Posterior vena cava (tissue), 2 donors: ENCODE results near the gene EHD1. TPM values are rescaled to one million over a fixed set of nuclear protein-coding genes. Genes with fewer than 3 reads are reported as not detected.

Experiments used
- DNase-seq: peaks from one replicate; pipeline ENCODE4 v3.0.0-alpha.2; 2020; ENCODE audit warnings: low spot score
- intact Hi-C, 2 donors: fragments of 100-400 bp; cut with DNase I; formaldehyde crosslinking; loops; one replicate each; pipeline versions ENCODE4 v1.14.1 to v1.14.2; 2022 to 2023
- total RNA-seq, 2 donors: library from RNA; stranded (reverse); fragmentation: NEBNext Ultra II Directional; extraction: Animal tissue kit (Norgen Biotek cat#: 25700); gene quantifications; one replicate each; pipeline ENCODE4 v1.2.1, GENCODE V29; 2021
- donor health status: DM: yes; HTN: yes; CAD: no.
- donor health status: DM: yes; HTN: yes; CAD: no.

EHD1 gene
- total RNA-seq, 2 donors from 2014 or later: 135 to 164 TPM

DNA sequence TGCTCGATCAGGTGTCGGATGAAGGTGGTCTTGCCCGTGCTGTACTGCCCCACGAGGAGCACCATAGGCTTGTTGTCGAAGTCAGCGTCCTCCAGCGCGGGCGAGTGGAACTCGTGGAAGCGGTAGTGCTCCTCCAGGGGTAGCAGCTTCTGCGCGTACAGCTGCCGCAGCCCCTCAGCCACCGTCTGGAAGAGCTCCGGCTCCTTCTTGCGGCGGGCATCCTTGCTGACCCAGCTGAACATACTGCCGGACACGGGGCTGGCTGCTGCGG, 263 bp downstream of the EHD1 start:
- intact Hi-C loops: no loop called here

GRCh38 chr11:64877390-64878222, 815 bp downstream of the EHD1 start:
- intact Hi-C loops: no loop called here
- DNase-seq: no peak

More for the DNA sequence above, 263 bp downstream of the EHD1 start:
- no peak for DNase-seq

DNA sequence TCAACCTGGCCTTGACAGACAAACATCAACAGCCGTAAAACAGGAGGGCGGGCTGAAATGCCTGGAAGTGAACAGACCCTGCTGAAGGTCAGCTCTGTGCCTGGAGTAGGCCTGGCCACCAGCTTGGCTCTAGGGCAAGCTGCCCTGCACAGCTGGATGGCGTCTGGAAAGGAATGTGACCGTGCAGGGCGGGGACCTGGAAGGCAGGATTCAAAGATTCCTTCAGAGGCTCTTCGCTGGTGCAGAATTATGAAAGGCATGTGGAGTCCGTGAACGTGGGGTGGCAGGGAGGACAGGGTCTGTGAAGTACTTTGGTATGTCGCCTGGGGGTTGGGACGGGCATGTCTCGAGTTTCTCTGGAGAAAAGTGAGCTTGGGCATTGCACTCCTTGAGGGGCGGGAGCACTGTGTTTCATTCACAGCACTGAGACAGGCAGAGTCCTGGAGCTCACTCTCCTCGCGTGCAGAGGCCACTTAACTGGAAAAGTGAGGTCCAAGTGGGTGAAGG, 1.5 kb downstream of the EHD1 start:
- intact Hi-C loops: no loop called here
- no peak for DNase-seq

DNA sequence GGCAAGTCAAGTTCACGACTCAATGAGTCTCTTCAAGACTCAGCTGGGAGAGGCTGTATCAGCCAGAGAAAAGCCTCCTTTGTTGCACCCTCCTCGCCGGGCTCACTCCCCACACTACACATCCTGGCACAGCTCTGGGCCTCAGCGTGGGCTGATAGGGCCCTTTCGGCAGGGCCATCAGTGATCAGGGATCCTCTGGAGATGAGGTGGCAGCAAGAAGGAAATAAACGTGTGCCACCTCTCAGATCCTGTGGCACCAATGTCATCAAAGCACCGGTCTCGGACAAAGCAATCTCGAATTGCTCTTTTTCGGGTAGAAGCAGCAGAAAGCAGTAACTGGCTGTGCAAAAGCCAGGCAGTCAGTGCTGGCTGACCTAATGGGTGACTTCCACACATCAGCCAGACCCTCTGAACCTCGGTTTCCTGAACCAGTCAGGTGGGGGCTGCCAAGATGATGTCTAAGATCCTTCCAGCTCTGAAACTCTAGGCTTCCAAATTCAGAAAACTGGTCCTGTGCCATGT, 2.1 kb downstream of the EHD1 start:
- DNase-seq: no peak
- intact Hi-C loops: no loop called here

DNA sequence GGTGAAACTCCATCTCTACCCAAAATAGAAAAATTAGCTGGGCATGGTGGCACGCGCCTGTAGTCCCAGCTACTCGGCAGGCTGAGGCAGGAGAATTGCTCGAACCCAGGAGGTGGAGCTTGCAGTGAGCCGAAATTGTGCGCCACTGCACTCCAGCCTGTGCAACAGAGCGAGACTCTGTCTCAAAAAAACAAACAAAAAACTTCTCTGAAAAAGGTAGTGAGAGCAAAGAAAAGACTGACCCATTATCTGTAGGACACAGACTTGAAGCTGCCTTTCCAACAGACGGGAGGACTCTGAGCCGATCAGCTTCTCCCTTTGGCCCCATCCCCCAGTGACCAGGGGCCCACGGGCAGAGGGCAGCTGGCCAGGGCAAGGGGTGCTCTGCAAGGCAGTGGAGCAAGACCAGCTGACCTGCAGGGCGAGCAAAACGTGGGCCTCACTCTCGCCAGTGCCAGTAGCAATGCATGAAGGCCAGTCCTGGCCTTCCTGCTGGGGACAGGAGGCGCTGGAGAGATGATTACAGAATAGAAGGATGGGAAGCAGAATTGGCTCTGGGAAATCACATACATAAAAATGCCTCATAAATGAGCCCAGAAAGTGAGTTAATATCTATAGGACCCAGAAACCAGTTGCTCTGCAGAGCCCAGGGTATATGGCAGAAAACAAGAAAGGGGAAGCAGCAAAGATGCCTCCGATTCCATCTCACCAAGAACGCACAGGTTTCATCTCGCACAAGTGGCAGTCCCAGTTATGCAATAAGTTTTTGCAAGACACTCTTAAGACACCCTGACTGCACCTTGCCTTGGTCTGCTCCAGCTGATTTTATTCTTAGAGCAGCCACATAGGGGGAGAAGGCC, 2.8 kb downstream of the EHD1 start:
- intact Hi-C loops: no loop called here
- no peak for DNase-seq

DNA sequence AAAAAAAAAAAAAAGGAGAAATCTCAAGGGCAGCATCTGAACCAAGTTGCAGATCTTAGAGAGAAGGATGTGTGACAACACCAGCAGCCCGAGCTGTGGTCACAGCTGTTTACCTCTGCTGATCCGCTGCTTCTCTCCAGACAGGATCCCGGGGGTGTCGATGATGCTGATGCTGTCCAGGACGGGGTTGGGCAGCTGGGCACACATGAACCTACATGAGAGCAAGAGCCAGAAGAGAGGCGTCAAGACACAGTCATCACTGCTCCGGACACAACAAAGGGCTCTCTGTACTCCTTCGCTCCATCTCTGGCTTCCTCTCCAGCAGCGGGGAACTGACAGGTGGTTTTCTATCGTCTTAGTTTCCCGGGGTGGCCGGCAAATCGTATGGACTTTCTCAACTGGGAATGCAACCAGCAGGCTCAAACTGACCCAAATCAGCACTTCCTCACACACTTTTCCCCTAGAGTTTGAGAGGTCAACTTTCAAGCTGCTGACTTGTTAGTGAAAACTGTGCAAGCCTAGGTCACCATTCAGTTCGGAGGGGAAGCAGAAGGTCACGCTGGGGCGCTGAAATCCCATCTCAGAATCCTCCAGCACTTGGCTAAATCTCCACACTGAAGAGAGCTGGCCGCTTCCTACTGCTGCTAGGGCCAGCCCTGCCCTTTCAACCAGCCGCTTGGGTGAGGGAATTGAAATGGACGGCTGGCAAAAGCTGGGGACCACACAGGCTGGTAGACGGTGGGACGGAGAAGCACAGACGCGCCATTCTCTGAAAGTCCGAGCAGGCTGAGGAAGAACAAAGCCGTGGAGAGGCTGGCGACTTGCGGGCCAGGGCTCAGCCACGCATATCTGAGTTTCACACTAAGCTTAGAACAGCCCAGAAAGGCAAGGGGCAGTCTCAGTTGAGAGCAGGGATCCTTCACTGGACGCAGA, 3.8 kb downstream of the EHD1 start:
- DNase-seq: no peak
- intact Hi-C loops: no loop called here

DNA sequence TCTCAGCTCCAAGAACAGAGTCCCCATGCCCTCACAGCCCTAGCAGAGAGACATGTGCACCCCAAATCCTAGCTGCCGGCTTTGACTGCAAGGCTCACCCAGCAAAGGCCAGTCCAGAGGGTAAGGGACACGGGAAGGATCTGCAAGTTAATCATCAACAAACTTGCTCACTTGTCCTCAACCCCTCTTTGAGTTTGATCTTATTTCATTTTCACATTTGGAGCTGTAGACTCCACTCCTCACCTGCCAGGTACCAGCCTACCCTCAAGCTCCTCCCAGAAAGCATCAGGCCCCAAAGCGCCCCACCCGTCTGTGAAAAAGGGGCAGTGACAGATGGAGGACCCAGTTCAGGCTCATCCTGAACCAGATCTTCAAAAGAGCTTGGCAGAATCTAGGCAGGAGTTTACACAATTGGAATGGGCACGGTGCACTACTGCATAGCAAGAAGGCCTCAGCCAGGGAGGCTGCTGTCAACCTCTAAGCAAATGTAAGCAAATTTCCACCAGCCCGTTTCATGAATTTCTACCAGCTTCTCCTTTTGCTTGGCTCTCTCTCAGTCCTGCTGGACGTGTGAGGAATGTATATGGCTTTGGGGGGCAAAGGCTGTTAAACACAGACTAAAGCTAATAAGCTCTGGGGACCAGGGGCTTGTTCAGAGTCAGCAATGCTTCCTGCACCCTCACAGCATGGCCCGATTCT, 5.5 kb downstream of the EHD1 start:
- no peak for DNase-seq
- intact Hi-C loops: no loop called here

- DNase-seq: no peak
- intact Hi-C loops: no loop called here
Observed at GRCh38 chr11:64871492-64871891, 6.9 kb downstream of the EHD1 start.

GRCh38 chr11:64870893-64871466, 7.4 kb downstream of the EHD1 start:
- DNase-seq: no peak
- intact Hi-C loops: no loop called here

- intact Hi-C loops: no loop called here
Observed at GRCh38 chr11:64870176-64870892, 8.1 kb downstream of the EHD1 start.

GRCh38 chr11:64869571-64870175, 8.7 kb downstream of the EHD1 start:
- intact Hi-C loops: no loop called here

More at GRCh38 chr11:64870176-64870892, 8.1 kb downstream of the EHD1 start:
- peak; percentile 94 for DNase-seq

GRCh38 chr11:64868904-64869570, 9.4 kb downstream of the EHD1 start:
- intact Hi-C loops: no loop called here
- DNase-seq: no peak

More at GRCh38 chr11:64869571-64870175, 8.7 kb downstream of the EHD1 start:
- no peak for DNase-seq

GRCh38 chr11:64867748-64868462, 10.5 kb downstream of the EHD1 start:
- DNase-seq: no peak
- intact Hi-C loops: no loop called here

DNA sequence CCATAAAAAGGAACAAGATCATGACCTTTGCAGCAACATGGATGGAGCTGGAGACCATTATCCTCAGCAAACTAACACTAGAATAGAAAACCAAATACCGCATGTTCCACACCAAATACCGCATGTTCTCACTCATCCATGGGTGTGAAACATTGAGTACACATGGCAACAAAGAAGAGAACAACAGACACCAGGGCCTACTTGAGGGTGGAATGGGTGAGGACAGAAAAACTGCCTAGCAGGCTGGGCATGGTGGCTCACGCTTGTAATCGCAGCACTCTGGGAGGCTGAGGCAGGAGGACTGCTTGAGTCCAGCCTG, 12.3 kb downstream of the EHD1 start:
- no peak for DNase-seq
- intact Hi-C loops: no loop called here

DNA sequence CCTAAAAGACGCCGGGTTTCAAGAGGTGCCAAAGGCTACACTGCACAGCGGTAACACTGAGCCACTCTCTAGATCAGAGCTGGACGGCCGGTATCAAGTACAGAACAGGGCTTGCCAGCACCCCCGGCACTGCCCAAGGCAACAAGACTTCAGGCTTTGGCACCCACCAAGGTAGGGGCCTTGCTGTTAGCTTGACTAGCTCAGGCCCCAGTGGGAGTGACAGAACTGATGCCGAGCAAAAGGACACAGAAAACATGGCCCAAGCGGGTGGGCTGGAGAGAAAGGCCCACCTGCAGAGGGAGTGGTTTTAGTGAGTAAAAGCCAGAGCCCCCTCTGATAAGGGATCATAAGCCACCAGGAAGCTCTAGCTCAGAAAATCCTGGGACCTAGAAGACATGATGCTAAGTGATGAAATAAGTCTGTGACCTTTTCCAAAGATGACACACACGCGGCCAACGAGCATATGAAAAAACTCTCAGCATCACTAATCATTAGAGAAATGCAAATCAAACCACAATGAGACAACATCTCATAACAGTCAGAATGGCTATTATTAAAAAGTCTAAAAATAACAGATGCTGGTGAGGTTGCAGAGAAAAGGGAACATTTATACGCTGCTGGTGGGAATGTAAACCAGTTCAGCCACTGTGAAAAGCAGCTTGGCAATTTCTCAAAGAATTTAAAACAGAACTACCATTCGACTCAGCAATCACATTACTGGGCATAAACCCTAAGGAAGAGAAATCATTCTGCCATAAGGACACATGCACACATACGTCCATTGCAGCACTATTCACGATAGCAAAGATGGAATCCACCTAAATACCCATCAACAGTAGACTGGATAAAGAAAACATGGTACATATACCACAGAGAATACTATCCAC, 12.9 kb downstream of the EHD1 start:
- no peak for DNase-seq
- intact Hi-C loops: no loop called here
